Measurements from ENCODE around the gene GRIA2. TPM values are rescaled to one million over a fixed set of nuclear protein-coding genes. Genes with fewer than 3 reads are reported as not detected.

The GRIA2 gene
- total and polyA plus RNA-seq, 2 donors (not counting 1 experiment from before 2014, with no cell fraction given): not detected

- DNase-seq (no peak), ATAC-seq (ENCODE audit: low read depth) (no peak)
- H3K9ac ChIP-seq (ENCODE audit: low read length): no peak overlapping the region
- Mint-ChIP-seq H3K27ac (no peak overlapping the region), H3K4me3 (no peak overlapping the region), H3K9me3 (ENCODE audit: insufficient read depth) (peaks cover 2% of the 10 kb centered on the region), H3K27me3 (peaks cover 34% of the 10 kb centered on the region), H3K4me1 (no peaks in the 10 kb centered on the region)
- no peaks in the 10 kb centered on the region for H3K36me3 ChIP-seq (replicated peaks in 1 of 2; ENCODE audit: control extremely low read depth in 1 of 2, control insufficient read depth in 1 of 2, extremely low read depth in 1 of 2, insufficient read depth in 2 of 2, low read length in 1 of 2)
- H3K27me3 ChIP-seq (replicated peaks in 1 of 4; ENCODE audit: control extremely low read depth in 1 of 4, control insufficient read depth in 3 of 4, insufficient read depth in 4 of 4, low read length in 3 of 4): peaks cover 0 to 17% (median 3%) of the 10 kb centered on the region in 4 experiments
- CTCF ChIA-PET: no interaction called here
- intact Hi-C loops (cut with micrococcal nuclease): no loop called here
- no peaks in the 10 kb centered on the region for H4K20me1 ChIP-seq (ENCODE audit: control insufficient read depth, insufficient read depth, low read length, poor library complexity, severe bottlenecking)
- TF ChIP-seq CTCF (IDR thresholded peaks at IDR 0.05) (no peak), EZH2 (IDR thresholded peaks at IDR 0.05; ENCODE audit: borderline replicate concordance, insufficient read depth, low read depth, low read length, poor library complexity, severe bottlenecking) (no peak)
- no peak overlapping the region for H2AFZ ChIP-seq (ENCODE audit: insufficient read depth, low read depth, low read length, poor library complexity, severe bottlenecking)
- H3K79me2 ChIP-seq (ENCODE audit: control insufficient read depth, insufficient read depth, low read length): no peaks in the 10 kb centered on the region
- H3K4me1 ChIP-seq (ENCODE audit: control insufficient read depth in 2 of 2, insufficient read depth in 2 of 2, low read length in 2 of 2): no peaks in the 10 kb centered on the region
- POLR2A ChIA-PET: no interaction called here
- no peak overlapping the region for H3K27ac ChIP-seq (ENCODE audit: low read length in 2 of 2)
- no peak overlapping the region for H3K4me2 ChIP-seq (replicated peaks; ENCODE audit: low read depth, low read length, poor library complexity, severe bottlenecking)
- WGBS (ENCODE audit: insufficient coverage): 12% methylated on average over 54 of the region's 59 CpGs
- no peak overlapping the region for H3K4me3 ChIP-seq (ENCODE audit: control extremely low read depth in 1 of 5, extremely low read depth in 1 of 5, insufficient read depth in 1 of 5, low read depth in 2 of 5, low read length in 4 of 5)
- peaks cover 0 to 22% (median 0%) of the 10 kb centered on the region in 3 donors for H3K9me3 ChIP-seq (ENCODE audit: control extremely low read depth in 1 of 3, control insufficient read depth in 2 of 3, insufficient read depth in 1 of 3, low read length in 2 of 3)
Observed at GRCh38 chr4:157221895-157222770, 1.6 kb downstream of the GRIA2 start.

GRCh38 chr4:157222771-157223160 lies 2.2 kb downstream of the GRIA2 start:
- WGBS (ENCODE audit: insufficient coverage): 17% methylated on average over 14 of the region's 15 CpGs
- Histone ChIP-seq H3K9me3 (ENCODE audit: control extremely low read depth in 1 of 3, control insufficient read depth in 2 of 3, insufficient read depth in 1 of 3, low read length in 2 of 3) (peaks cover 0 to 22% (median 0%) of the 10 kb centered on the region in 3 donors), H3K79me2 (ENCODE audit: control insufficient read depth, insufficient read depth, low read length) (no peaks in the 10 kb centered on the region), H3K9ac (ENCODE audit: low read length) (no peak overlapping the region), H4K20me1 (ENCODE audit: control insufficient read depth, insufficient read depth, low read length, poor library complexity, severe bottlenecking) (no peaks in the 10 kb centered on the region), H3K4me2 (replicated peaks; ENCODE audit: low read depth, low read length, poor library complexity, severe bottlenecking) (no peak overlapping the region), H3K27ac (ENCODE audit: low read length in 2 of 2) (no peak overlapping the region), H3K4me1 (ENCODE audit: control insufficient read depth in 2 of 2, insufficient read depth in 2 of 2, low read length in 2 of 2) (no peaks in the 10 kb centered on the region), H3K36me3 (replicated peaks in 1 of 2; ENCODE audit: control extremely low read depth in 1 of 2, control insufficient read depth in 1 of 2, extremely low read depth in 1 of 2, insufficient read depth in 2 of 2, low read length in 1 of 2) (no peaks in the 10 kb centered on the region), H3K27me3 (replicated peaks in 1 of 4; ENCODE audit: control extremely low read depth in 1 of 4, control insufficient read depth in 3 of 4, insufficient read depth in 4 of 4, low read length in 3 of 4) (peaks cover 0 to 17% (median 3%) of the 10 kb centered on the region in 4 experiments), H2AFZ (ENCODE audit: insufficient read depth, low read depth, low read length, poor library complexity, severe bottlenecking) (no peak overlapping the region), H3K4me3 (ENCODE audit: control extremely low read depth in 1 of 5, extremely low read depth in 1 of 5, insufficient read depth in 1 of 5, low read depth in 2 of 5, low read length in 4 of 5) (no peak overlapping the region)
- ChIA-PET POLR2A (no interaction called here), CTCF (no interaction called here)
- TF ChIP-seq EZH2 (IDR thresholded peaks at IDR 0.05; ENCODE audit: borderline replicate concordance, insufficient read depth, low read depth, low read length, poor library complexity, severe bottlenecking) (no peak), CTCF (IDR thresholded peaks at IDR 0.05) (no peak)
- Mint-ChIP-seq H3K27ac (no peak overlapping the region), H3K4me3 (no peak overlapping the region), H3K27me3 (peaks cover 34% of the 10 kb centered on the region), H3K4me1 (no peaks in the 10 kb centered on the region), H3K9me3 (ENCODE audit: insufficient read depth) (peaks cover 2% of the 10 kb centered on the region)
- intact Hi-C loops (cut with micrococcal nuclease): no loop called here
- DNase-seq: no peak
- ATAC-seq (ENCODE audit: low read depth): no peak
